Glomerular endothelial cell (primary cell): ENCODE results near the gene KCNH1. TPM values are rescaled to one million over a fixed set of nuclear protein-coding genes. Genes with fewer than 3 reads are reported as not detected.

Experiments used
- DNase-seq: peaks from one replicate; pipeline ENCODE4 v3.0.0-alpha.2; 2011; ENCODE audit warnings: low read depth, low spot score; ENCODE audit errors: extremely low read depth
- total RNA-seq: library from RNA; depleted of rRNA; stranded (reverse); fragments of >200 nt; gene quantifications from 2 replicates; pipeline ENCODE4 v1.2.3, GENCODE V29; 2015

The KCNH1 gene
- total RNA-seq, 1 donor from 2014 or later = 0.06 TPM

- no peak for DNase-seq
Observed at GRCh38 chr1:210695026-210695425, 438.9 kb downstream of the KCNH1 start.

GRCh38 chr1:210692796-210693195, 441.2 kb downstream of the KCNH1 start:
- DNase-seq = no peak

GRCh38 chr1:210691039-210691610, 442.8 kb downstream of the KCNH1 start:
- no peak for DNase-seq

- no peak for DNase-seq
Observed at GRCh38 chr1:210690236-210690635, 443.7 kb downstream of the KCNH1 start.

DNA sequence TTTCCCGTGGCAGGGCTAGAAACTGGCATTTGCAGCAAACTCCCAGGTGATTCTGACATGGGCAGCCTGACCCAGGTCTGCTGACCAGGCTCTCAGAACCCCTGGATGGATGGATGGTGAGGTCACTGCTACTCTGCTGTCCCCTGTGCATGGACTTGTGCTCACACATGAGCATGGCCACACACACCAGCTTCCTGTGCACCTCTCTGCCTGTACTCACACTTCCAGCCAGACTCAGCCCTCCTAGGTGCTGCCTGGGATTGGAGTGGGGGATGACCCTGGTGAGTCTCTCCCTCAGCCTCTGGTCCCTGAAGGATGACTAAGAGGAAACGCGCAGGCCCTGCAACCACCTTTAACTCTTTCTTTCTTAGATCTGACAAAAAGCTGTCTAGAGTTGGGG, 444.1 kb downstream of the KCNH1 start:
- no peak for DNase-seq

DNA sequence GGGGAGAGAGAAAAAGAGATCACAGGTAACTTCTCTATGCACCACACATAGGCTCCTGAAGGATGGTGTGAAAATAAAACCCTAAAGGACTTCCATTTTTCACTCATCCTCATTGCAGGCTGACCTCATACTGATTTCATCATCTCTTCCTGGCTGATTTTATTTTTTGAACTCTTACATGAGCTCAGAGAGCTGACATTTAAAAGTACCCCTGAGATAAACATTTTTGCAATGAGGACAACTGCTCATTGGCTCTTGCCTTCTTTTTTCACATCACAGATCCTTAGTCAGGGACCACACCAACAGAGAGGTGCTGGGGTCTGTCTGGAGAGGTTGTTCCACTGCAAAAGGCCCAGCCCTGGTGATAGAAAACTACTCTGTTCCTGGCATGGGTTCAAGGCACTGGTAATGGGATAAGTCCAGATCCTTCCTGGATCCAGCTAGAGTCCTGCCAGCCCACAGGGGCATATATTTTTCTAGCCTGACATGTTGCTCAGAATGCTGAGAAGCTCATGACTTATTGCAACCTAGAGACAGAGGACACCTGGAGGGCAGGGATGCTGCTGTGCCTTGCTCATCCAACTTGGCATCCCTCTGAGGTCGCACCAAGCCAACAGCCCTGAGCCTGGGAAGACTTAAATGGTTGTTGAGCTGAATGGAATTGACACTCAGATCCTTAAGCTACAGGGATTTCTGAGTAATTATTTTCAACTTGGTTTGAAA, 445.3 kb downstream of the KCNH1 start:
- DNase-seq = no peak

- DNase-seq = no peak
Observed at GRCh38 chr1:210687582-210688279, 446.2 kb downstream of the KCNH1 start.

DNA sequence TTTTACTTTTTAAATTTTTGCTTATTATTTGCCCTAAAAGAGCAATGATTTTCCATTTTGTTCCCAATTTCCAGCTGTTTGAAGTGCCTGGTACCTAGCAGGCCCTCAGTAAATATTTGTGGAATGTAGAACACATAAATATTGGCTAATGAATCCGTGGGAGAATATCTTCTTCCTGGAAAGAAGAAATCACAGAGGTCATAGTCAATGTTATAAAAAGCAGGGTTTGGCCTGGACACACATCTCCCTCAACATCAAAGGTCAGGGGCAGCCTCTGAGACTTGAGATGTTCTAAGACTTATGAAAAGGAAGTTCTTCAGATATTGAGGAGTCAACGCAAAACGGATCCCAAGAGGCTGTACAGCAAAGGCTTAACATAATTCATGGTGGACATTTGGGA, 447.1 kb downstream of the KCNH1 start:
- DNase-seq = no peak

DNA sequence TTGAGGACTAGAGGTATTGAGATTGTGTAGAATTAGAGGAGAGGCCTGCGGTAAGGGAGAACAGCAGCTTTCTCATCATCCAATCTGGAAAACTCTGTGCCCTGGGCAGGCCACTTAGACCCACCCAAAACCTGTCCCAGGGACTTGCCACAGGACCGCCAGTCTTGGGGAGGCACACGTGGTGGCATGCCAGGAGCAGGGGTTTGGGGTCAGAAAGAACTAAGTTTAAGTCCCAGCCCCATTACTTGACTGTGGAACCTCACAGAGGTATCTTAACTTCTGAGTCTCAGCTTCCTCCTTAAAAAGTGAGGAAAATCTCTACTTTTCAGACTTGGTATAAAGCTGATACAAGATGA, 448.7 kb downstream of the KCNH1 start:
- no peak for DNase-seq

DNA sequence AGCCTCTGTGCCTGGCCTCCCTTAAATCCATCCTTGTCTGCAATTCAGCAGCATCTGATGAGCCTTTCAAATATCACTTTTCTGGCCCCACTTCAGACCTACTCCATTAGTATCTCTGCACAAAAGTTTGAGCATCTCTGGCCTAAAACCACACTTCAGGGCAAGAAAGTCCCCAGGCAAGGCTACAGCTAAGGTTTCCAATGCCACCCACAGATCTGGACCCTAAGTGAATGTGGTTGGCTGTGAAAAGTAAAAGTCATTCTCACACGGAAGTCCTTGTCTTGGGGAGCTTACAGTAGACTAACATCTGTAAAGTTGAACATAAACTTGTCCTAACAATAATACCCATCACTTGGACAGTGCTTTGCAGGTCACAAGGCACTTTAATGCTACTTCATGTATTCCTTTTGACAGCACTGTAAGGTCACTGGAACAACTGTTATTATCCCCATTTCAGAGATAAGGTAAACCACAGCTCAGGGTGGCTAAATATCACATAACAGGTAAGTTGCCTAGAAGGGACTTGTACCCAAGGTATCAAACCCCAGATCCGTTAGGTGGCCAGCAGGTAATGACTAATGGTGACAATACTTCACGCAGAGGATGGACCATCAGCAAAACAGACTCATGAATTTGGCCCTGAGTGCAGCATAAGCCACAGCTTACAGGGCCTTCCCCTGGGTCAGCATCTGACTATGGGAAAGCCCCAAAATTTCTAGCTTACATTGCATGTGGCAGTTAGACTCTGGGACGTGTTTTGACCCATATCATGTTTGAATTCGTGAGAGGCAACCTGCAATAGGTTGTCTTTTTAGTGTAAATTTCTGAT, 449.3 kb downstream of the KCNH1 start:
- no peak for DNase-seq

GRCh38 chr1:210683403-210684047, 450.4 kb downstream of the KCNH1 start:
- DNase-seq = no peak

DNA sequence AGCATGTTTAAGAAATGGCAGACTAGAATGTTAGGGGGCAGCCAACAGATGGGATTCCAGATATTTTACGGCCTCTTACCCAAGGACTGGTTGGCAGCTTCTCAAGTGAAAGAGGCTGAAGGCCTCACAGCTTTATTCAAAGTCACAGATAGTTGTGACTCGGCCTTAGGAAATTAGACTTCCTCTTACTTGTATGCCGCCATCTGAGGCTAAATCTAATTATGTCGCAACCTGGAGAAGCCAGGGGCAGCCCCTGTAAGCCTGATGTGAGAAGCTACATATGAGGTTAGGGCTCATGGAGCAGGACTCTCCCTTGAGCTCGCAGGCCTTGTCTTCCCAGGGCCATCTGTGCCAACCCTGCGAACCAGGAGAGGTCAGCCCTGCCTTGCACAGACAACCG, 452.8 kb downstream of the KCNH1 start:
- no peak for DNase-seq

DNA sequence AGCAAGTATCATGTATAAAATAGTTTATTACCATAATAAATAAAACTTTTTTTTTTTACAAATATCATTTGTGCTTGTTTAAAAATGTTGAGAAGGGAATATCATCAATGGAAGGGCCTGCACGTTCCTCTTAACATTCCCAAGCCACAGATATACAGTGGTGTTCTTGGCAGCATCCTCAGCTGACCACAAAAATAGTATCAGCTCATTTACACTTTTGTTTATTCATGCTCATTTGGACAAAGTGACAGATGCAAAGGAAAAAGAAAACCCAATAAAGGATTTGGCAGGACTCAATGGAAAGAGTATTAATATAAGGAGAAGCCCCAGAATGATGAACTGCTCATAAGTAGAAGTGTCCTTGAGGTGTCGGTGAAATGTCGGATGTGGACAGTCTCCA, 455.6 kb downstream of the KCNH1 start:
- no peak for DNase-seq

- no peak for DNase-seq
Observed at GRCh38 chr1:210677533-210677932, 456.4 kb downstream of the KCNH1 start.

DNA sequence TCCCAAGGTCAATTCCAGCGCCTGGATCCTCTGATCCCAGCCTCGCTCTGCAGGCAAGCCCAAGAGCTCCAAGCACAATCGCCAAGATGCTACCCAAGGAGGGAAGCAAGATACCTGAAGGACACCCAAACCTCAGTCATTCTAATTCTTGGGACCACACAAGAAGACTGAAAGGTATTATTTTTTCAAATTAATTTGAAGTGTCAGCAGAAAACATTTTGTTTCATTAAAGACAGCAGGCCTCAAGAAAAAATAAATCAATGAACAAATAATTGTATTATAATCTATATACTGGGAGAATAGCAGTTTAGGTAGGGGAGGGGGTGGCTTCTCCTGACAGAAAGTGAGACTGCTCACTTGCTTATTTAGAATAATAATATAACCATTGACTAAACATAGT, 457.4 kb downstream of the KCNH1 start:
- no peak for DNase-seq

DNA sequence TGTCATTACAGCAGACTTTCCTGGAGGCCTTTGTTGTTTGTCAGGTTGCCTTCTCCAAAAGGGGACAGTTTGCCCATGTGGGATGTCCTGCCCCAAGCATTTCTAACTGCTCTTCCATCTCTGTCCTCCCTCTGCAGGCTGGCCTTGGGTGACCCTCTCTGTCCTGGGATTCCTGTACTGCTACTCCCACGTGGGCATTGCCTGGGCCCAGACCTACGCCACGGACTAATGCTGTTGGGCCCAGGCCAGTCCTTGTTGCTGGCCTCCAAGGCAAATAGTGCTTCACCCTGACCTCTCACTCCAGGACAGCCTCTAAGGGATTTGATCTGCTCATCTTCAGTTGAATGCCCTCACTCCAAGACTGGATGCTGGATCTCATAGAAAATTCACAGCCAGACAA, 459.8 kb downstream of the KCNH1 start:
- DNase-seq = no peak

DNA sequence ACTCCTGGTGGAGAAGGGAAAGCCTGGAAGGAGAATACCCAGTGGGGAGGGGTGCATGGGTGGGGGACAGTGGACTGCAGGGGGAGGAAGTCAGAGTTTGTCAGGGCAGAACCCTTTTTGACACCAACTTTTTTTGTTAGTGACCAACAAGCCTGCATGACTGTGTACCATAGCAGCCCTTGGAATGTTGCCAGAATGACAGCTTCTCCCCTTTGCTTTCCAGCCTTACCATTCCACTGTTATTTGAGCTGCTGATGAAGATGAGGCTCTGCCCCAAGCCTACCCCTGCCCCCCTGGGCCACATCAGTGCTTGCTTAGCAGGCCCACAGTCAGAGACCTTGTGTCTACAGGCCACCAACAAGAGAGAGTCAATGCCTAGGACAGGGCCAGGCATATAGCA, 464.0 kb downstream of the KCNH1 start:
- no peak for DNase-seq

DNA sequence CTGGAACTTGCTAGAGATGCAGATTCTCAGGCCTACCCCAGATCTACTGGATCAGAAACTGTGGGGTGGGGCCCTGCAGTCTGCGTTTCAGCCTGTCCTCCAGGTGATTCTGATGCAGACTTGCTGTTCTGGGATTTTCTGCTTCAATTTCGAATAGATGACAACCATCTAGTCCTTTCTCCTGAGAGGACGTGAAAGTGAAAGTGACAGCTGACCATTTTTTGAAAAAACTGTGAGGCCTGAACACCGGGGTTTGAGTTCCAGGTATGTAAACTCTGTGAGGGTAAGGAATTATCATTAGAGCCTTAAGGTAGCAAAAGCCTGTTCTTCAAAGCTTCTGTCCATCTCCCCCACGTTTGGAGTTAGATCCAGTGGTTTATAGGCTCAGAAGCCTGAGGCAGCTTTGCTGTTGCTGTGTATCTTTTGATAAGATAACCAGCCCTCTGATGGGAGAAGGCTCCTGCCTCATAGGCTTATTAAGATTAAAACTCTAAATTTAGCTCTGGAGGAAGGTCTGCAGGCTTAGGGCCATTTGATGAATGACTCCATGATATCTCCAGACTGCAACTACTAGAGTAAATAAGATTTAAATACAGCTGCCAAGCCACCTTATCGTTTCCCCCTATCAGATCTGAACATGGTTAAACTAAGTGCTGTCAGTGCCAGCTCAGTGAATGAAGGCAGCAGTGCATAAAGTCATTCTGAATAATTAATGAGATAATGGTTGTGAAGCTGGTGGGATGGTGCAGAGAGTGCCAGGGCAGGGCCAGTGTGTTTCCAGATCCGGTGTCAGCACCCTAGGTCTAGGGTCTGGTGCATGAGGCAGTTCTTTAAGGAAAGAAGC, 470.0 kb downstream of the KCNH1 start:
- no peak for DNase-seq

- DNase-seq = no peak
Observed at GRCh38 chr1:210662291-210663050, 471.5 kb downstream of the KCNH1 start.
